K562 (cell line): Measurements from ENCODE around the gene FANCI. TPM values are rescaled to one million over a fixed set of nuclear protein-coding genes. Genes with fewer than 3 reads are reported as not detected.

ENCODE experiments used
- ATF7 ChIP-seq: fragments of 450-650 bp; IDR thresholded peaks from 2 replicates; pipeline ENCODE4 v1.7.1; 2014; ENCODE audit warnings: mild to moderate bottlenecking, moderate library complexity
- BCL6 ChIP-seq: fragments of 250-450 bp; sonication (Bioruptor Pico); IDR thresholded peaks from 2 replicates; pipeline ENCODE4 v1.4.0; 2020
- FOXA1 ChIP-seq: fragments of 450-650 bp; IDR thresholded peaks from 2 replicates; pipeline ENCODE4 v1.6.1; 2016; ENCODE audit warnings: mild to moderate bottlenecking, borderline replicate concordance
- GTF2E2 ChIP-seq: fragments of 200-800 bp; sonication (Bioruptor generic); IDR thresholded peaks from 2 replicates; pipeline ENCODE4 v1.6.1; 2016; ENCODE audit warnings: missing genetic modification characterization, missing compliant biosample characterization
- HDAC6 ChIP-seq: IDR thresholded peaks from 2 replicates; pipeline ENCODE4 v1.6.1; 2012; ENCODE audit warnings: low read depth, mild to moderate bottlenecking, control low read depth, inconsistent platforms, low read length, moderate library complexity
- HNRNPK ChIP-seq: fragments of 200-400 bp; formaldehyde crosslinking; IDR thresholded peaks from one replicate; pipeline ENCODE4 v1.6.1; 2018; ENCODE audit warnings: mild to moderate bottlenecking, low read depth, low read length; ENCODE audit not compliant: poor library complexity, severe bottlenecking
- JUND ChIP-seq, 2 experiments: IDR thresholded peaks; 2 replicates in 1 of 2; 3 replicates in 1 of 2; pipeline ENCODE4 v1.6.1; 2011; ENCODE audit warnings: borderline replicate concordance in 2 of 2, low read depth in 2 of 2, low read length in 2 of 2, improper control_type of control experiment in 1 of 2, missing biosample characterization in 1 of 2, missing genetic modification characterization in 1 of 2, missing genetic modification reagents in 1 of 2
- KAT7 ChIP-seq: sonication (generic); formaldehyde crosslinking; IDR thresholded peaks from 2 replicates; pipeline ENCODE4 v1.8.0; 2022; ENCODE audit warnings: missing genetic modification reagents, mild to moderate bottlenecking, borderline replicate concordance
- PHB2 ChIP-seq: fragments of 450-650 bp; IDR thresholded peaks from 2 replicates; pipeline ENCODE4 v1.6.1; 2017; ENCODE audit warnings: low read depth
- RB1 ChIP-seq: fragments of 450-650 bp; IDR thresholded peaks from 2 replicates; pipeline ENCODE4 v1.6.1; 2017; ENCODE audit warnings: low read depth, mild to moderate bottlenecking
- RBM34 ChIP-seq: fragments of 200-400 bp; formaldehyde crosslinking; IDR thresholded peaks from 2 replicates; pipeline ENCODE4 v1.6.1; 2018; ENCODE audit warnings: low read length, borderline replicate concordance; ENCODE audit not compliant: insufficient read depth
- RFX1 ChIP-seq: fragments of 450-650 bp; IDR thresholded peaks from 2 replicates; pipeline ENCODE4 v1.6.1; 2016; ENCODE audit warnings: mild to moderate bottlenecking, moderate library complexity
- SAP30 ChIP-seq: fragments of 200-600 bp; sonication (generic); IDR thresholded peaks from 2 replicates; pipeline ENCODE4 v1.6.1; 2012; ENCODE audit warnings: borderline replicate concordance, low read depth, mild to moderate bottlenecking, moderate library complexity, low read length, control low read depth, inconsistent platforms; ENCODE audit not compliant: insufficient read depth, poor library complexity, severe bottlenecking
- SIN3A ChIP-seq, 2 experiments: fragments of 150-350 bp in 1 of 2; IDR thresholded peaks; 2 replicates each; pipeline ENCODE4 v1.6.1; 2011 to 2016; ENCODE audit warnings: borderline replicate concordance in 2 of 2, low read depth in 2 of 2, low read length in 2 of 2, mild to moderate bottlenecking in 2 of 2, moderate library complexity in 2 of 2; ENCODE audit not compliant: control insufficient read depth in 1 of 2
- SREBF1 ChIP-seq: fragments of 150-350 bp; IDR thresholded peaks from 2 replicates; pipeline ENCODE4 v1.6.1; 2014; ENCODE audit warnings: antibody characterized with exemption, low read depth, low read length, borderline replicate concordance
- STAT5A ChIP-seq: IDR thresholded peaks from 2 replicates; pipeline ENCODE4 v1.6.1; 2012; ENCODE audit warnings: low read length, inconsistent platforms, borderline replicate concordance
- TCF3 ChIP-seq: sonication (generic); formaldehyde crosslinking; IDR thresholded peaks from 2 replicates; pipeline ENCODE4 v1.4.0; 2020; ENCODE audit warnings: mild to moderate bottlenecking, missing genetic modification reagents
- ZNF311 ChIP-seq: fragments of 250-450 bp; sonication (Bioruptor Pico); IDR thresholded peaks from 2 replicates; pipeline ENCODE4 v1.4.0; 2020; ENCODE audit warnings: mild to moderate bottlenecking, moderate library complexity
- ZNF316 ChIP-seq: fragments of 450-650 bp; IDR thresholded peaks from 2 replicates; pipeline ENCODE4 v1.6.1; 2016
- ZNF778 ChIP-seq: fragments of 450-650 bp; formaldehyde crosslinking; IDR thresholded peaks from 2 replicates; pipeline ENCODE4 v1.4.0; 2020; ENCODE audit warnings: mild to moderate bottlenecking, moderate library complexity
- ZSCAN29 ChIP-seq: fragments of 450-650 bp; IDR thresholded peaks from 2 replicates; pipeline ENCODE4 v1.6.1; 2017
- polyA plus RNA-seq, 8 experiments: library from polyadenylated mRNA; depleted of rRNA in 4 of 8; stranded (reverse) in 5 of 8; unstranded in 3 of 8; fragments of >200 nt; fragmentation: Nextera tagmentation in 2 of 8; fragmentation: Illumina TruSeq in 1 of 8; extraction: Ambion mirVana in 2 of 8; extraction: Trizol in 1 of 8; gene quantifications; 2 replicates each; pipeline versions ENCODE4 v1.2.1 to v1.2.3, GENCODE V29; 2011 to 2014; ENCODE audit warnings: inconsistent platforms in 1 of 8, missing spikeins in 1 of 8
- total RNA-seq, 7 experiments: library from RNA; depleted of rRNA in 6 of 7; stranded (reverse); fragments of >200 nt in 6 of 7; fragmentation: Illumina TruSeq in 2 of 7; extraction: Trizol in 2 of 7; gene quantifications; 2 replicates each; pipeline versions ENCODE4 v1.2.1 to v1.2.3, GENCODE V29; 2011 to 2021; ENCODE audit warnings: low replicate concordance in 1 of 7
- TF ChIP-seq, protein P1 (sequence below): fragments of 250-450 bp; sonication (Bioruptor Pico); IDR thresholded peaks from 2 replicates; pipeline ENCODE4 v1.5.1; 2021; ENCODE audit warnings: mild to moderate bottlenecking
- TF ChIP-seq, protein P2 (sequence below): fragments of 450-650 bp; formaldehyde crosslinking; IDR thresholded peaks from 2 replicates; pipeline ENCODE4 v1.4.0; 2020; ENCODE audit warnings: mild to moderate bottlenecking, moderate library complexity
- TF ChIP-seq, protein P3 (sequence below), 2 experiments: fragments of 450-650 bp; conservative IDR thresholded peaks; 2 replicates each; pipeline ENCODE4 v1.6.1; 2017; ENCODE audit warnings: mild to moderate bottlenecking in 2 of 2, moderate library complexity in 2 of 2

FANCI gene
- total and polyA plus RNA-seq, 9 of the 15 experiments (the other 6 are each of a cell fraction or from before 2014, with no cell fraction given), result 72.1 to 165 (median 131) TPM

DNA sequence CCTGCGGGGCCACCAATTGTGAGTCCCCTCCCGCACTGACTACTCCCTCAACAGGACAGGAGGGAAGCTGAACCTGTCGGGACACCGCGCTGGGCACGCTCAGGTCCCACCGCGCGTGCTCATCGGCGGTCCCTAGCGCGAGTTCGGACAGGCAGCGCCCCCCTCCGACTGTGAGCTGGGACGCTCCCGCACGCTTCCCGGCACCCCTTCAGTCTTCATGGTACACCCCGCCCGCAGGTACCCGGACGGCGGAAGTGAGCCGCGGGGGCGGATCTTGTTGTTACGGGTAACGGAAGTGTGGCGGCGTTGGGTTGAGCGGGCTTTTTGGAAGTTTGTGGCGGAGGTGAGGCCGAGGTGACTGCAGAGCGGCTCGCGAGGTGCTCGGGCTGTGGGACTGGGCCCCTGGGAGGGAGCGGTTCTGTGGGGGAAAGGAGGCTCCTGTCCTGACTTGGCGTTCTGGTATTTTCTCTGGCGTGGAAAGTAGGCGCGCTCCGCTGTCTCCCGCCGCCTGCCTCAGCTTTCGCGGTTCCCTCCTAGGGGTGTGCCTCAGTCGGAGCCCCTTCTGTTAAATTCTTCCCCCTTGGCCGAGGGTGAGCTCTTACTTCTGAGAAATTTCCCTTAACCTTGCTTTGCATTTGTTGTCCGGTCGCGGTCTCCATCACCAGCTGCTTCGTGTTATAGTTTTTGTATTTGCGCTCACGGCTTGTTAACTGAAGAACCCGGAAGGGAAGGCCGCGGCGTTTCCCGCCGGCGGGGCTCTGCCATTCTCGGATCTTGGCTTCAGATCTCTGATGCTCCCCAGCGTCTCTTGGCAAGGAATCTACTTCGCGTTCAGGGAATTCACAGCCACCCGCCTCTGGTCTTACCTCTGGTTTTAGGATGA, at the start of gene FANCI (continued):
- TF ChIP-seq SAP30, result peak; percentile 99
- peak; percentile 84 for TF ChIP-seq SREBF1
- TF ChIP-seq ATF7, result peak; percentile 99
- no peak for TF ChIP-seq RBM34
- peak; percentile 70 for TF ChIP-seq KAT7 (CRISPR knock-in tag)
- TF ChIP-seq PHB2, result no peak
- TF ChIP-seq SIN3A (IDR thresholded peaks at IDR 0.05; ENCODE audit: borderline replicate concordance in 2 of 2, control insufficient read depth in 1 of 2, low read depth in 2 of 2, low read length in 2 of 2), result peak; percentile 15 to 89; a peak in 2 of 4 replicates
- TF ChIP-seq JUND (IDR thresholded peaks at IDR 0.05; ENCODE audit: borderline replicate concordance, low read depth, low read length), result peak; percentile 93
- TF ChIP-seq JUND (tag; IDR thresholded peaks at IDR 0.05; ENCODE audit: borderline replicate concordance, low read depth, low read length), result peak; percentile 21; the same call in 1 of the 3 replicates
- TF ChIP-seq, protein P1, sequence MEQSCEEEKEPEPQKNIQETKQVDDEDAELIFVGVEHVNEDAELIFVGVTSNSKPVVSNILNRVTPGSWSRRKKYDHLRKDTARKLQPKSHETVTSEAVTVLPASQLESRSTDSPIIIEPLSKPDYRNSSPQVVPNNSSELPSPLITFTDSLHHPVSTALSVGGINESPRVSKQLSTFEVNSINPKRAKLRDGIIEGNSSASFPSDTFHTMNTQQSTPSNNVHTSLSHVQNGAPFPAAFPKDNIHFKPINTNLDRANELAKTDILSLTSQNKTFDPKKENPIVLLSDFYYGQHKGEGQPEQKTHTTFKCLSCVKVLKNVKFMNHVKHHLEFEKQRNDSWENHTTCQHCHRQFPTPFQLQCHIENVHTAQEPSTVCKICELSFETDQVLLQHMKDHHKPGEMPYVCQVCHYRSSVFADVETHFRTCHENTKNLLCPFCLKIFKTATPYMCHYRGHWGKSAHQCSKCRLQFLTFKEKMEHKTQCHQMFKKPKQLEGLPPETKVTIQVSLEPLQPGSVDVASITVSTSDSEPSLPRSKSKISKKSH (CRISPR knock-in tag), result no peak
- peak; percentile 94 for TF ChIP-seq RB1
- TF ChIP-seq, protein P2, sequence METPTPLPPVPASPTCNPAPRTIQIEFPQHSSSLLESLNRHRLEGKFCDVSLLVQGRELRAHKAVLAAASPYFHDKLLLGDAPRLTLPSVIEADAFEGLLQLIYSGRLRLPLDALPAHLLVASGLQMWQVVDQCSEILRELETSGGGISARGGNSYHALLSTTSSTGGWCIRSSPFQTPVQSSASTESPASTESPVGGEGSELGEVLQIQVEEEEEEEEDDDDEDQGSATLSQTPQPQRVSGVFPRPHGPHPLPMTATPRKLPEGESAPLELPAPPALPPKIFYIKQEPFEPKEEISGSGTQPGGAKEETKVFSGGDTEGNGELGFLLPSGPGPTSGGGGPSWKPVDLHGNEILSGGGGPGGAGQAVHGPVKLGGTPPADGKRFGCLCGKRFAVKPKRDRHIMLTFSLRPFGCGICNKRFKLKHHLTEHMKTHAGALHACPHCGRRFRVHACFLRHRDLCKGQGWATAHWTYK (CRISPR knock-in tag), result no peak
- peak; percentile 46; the same call in 1 of the 2 replicates for TF ChIP-seq TCF3 (CRISPR knock-in tag)
- TF ChIP-seq HNRNPK, result no peak
- TF ChIP-seq STAT5A, result no peak; the same call in 1 of the 2 replicates
- TF ChIP-seq GTF2E2 (tag), result peak; percentile 61; the same call in 1 of the 2 replicates
- no peak for TF ChIP-seq HDAC6
- TF ChIP-seq ZNF311 (CRISPR knock-in tag), result no peak
- no peak for TF ChIP-seq FOXA1
- TF ChIP-seq ZNF778 (CRISPR knock-in tag), result no peak
- no peak for TF ChIP-seq BCL6
- TF ChIP-seq ZNF316, result no peak
- no peak for TF ChIP-seq ZSCAN29
- TF ChIP-seq RFX1, result peak; percentile 94
- TF ChIP-seq, protein P3, sequence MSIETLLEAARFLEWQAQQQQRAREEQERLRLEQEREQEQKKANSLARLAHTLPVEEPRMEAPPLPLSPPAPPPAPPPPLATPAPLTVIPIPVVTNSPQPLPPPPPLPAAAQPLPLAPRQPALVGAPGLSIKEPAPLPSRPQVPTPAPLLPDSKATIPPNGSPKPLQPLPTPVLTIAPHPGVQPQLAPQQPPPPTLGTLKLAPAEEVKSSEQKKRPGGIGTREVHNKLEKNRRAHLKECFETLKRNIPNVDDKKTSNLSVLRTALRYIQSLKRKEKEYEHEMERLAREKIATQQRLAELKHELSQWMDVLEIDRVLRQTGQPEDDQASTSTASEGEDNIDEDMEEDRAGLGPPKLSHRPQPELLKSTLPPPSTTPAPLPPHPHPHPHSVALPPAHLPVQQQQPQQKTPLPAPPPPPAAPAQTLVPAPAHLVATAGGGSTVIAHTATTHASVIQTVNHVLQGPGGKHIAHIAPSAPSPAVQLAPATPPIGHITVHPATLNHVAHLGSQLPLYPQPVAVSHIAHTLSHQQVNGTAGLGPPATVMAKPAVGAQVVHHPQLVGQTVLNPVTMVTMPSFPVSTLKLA (conservative IDR thresholded peaks at IDR 0.05), result peak; percentile 88 to 92
